ENCODE data around the gene BRWD1.
"Not testable (repeated sequence)": the region's sequence is repeated elsewhere in the genome, so short reads cannot be mapped to it uniquely, and the experiment has no call there.

- TF ChIP-seq CTCF (IDR thresholded peaks at IDR 0.05 in 8 of 11, conservative IDR thresholded peaks at IDR 0.05 in 3 of 11); POLR2A (IDR thresholded peaks at IDR 0.05): not testable (repeated sequence)
Measured at GRCh38 chr21:39220875-39221274, 92.6 kb downstream of the BRWD1 start.
